Measurements from ENCODE around the gene ZNF710. TPM values are rescaled to one million over a fixed set of nuclear protein-coding genes. Genes with fewer than 3 reads are reported as not detected.

The ZNF710 gene
- total RNA-seq, 1 experiment from 2014 or later, result 27.3 TPM

DNA sequence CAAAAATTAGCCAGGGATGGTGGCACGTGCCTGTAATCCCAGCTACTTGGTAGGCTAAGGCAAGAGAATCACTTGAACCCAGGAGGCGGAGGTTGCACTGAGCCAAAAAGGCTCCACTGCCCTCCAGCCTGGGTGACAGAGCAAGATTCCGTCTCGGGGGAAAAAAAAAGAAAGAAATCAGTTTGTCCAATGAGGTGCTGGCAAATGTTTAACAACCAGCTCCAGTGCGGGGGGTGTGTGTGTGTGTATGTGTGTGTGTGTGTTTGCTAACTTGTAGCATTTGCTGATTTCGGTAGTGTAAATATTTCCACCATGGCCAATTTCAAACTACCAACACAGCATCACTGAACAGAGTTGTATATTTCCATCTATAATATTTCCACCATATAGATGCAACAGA lies 124.9 kb downstream of the ZNF710 start:
- H3K9me3 ChIP-seq (ENCODE audit: low read depth, low read length, poor library complexity, severe bottlenecking), result no peaks in the 10 kb centered on the region
- intact Hi-C loops (cut with micrococcal nuclease; ENCODE audit: unreplicated experiment), result no loop called here
- H3K36me3 ChIP-seq (ENCODE audit: insufficient read depth, low read length, poor library complexity, severe bottlenecking), result no peaks in the 10 kb centered on the region
- no TSS peak for BruUV-seq (replicated peaks)
- no peaks in the 10 kb centered on the region for H3K27me3 ChIP-seq (replicated peaks; ENCODE audit: insufficient read depth, low read depth, low read length, poor library complexity)
- TF ChIP-seq EZH2 (IDR thresholded peaks at IDR 0.05; ENCODE audit: borderline replicate concordance, low read depth, low read length, poor library complexity, severe bottlenecking) (no peak), CTCF (conservative IDR thresholded peaks at IDR 0.05; ENCODE audit: low read depth, low read length) (no peak)
- CTCF ChIA-PET, result no interaction called here
- no peak overlapping the region for H3K27ac ChIP-seq (ENCODE audit: low read depth, low read length, poor library complexity, severe bottlenecking)
- POLR2A ChIA-PET (ENCODE audit: low non-redundant PET), result no interaction called here
- no peak overlapping the region for H3K4me3 ChIP-seq (ENCODE audit: low read depth, low read length, poor library complexity, severe bottlenecking)
- H3K4me1 ChIP-seq (ENCODE audit: insufficient read depth, low read length, poor library complexity, severe bottlenecking), result peaks cover 3% of the 10 kb centered on the region
- DNase-seq (ENCODE audit: low spot score), result no peak

DNA sequence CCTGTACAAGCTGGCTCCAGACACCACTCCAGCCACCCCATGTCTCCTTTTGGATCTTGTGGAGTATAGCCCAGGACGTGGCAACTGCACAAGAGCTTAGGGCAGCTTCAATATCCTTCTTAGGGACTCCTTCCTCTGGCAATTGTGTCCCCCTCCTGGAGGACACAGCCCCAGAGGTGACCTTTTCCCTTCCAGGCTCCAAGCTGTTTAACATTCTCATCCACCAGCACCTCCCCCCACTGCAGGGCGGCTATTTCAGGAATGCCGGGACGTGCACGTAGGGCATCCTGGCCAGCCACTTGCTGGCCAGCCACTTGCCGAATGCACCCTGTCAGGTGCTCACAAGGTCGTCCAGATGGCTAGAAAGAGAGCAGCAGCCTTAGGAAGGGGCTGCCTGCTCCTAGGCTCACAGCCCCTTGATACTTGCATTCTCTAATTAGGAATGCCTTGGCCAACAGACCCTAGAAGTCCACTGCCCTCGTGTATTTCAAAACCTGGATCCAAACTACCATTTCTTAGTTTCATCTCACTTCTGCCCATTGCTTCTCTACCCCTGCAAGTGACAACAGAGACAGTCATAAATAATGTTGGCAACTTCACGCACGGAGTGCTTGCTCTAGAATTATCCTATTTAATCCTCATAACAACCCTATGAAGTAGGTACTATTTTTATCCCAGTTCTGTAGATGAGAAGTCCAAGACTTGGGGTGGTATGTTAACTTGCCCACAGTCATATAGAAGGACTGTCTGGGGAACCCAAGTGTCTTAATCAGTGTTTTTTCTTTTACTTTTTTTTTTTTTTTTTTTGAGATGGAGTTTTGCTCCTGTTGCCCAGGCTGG lies 125.7 kb downstream of the ZNF710 start:
- intact Hi-C loops (cut with micrococcal nuclease; ENCODE audit: unreplicated experiment), result no loop called here

DNA sequence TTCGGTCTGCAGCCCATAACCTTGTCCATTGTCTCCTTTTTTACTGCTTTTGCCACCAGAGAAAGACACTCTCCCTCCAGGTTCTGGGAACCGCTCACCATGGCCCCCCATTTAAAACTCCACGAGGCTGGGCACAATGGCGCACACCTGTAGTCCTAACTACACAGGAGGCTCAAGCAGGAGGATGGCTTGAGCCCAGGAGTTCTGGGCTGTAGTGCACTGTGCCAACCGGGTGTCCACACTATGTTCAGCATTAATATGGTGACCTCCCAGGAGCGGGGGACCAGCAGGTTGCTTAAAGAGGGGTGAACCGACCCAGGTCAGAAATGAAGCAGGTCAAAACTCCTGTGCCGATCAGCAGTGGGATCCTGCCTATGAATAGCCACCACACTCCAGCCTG lies 129.2 kb downstream of the ZNF710 start:
- CTCF ChIA-PET, result no interaction called here
- DNase-seq (ENCODE audit: low spot score), result no peak
- Histone ChIP-seq H3K36me3 (ENCODE audit: insufficient read depth, low read length, poor library complexity, severe bottlenecking) (no peaks in the 10 kb centered on the region), H3K4me3 (ENCODE audit: low read depth, low read length, poor library complexity, severe bottlenecking) (no peak overlapping the region), H3K27me3 (replicated peaks; ENCODE audit: insufficient read depth, low read depth, low read length, poor library complexity) (no peaks in the 10 kb centered on the region), H3K4me1 (ENCODE audit: insufficient read depth, low read length, poor library complexity, severe bottlenecking) (no peaks in the 10 kb centered on the region), H3K9me3 (ENCODE audit: low read depth, low read length, poor library complexity, severe bottlenecking) (no peaks in the 10 kb centered on the region), H3K27ac (ENCODE audit: low read depth, low read length, poor library complexity, severe bottlenecking) (no peak overlapping the region)
- BruUV-seq (replicated peaks), result no TSS peak
- intact Hi-C loops (cut with micrococcal nuclease; ENCODE audit: unreplicated experiment), result no loop called here
- POLR2A ChIA-PET (ENCODE audit: low non-redundant PET), result no interaction called here
- no peak for TF ChIP-seq EZH2 (IDR thresholded peaks at IDR 0.05; ENCODE audit: borderline replicate concordance, low read depth, low read length, poor library complexity, severe bottlenecking)
- no peak for TF ChIP-seq CTCF (conservative IDR thresholded peaks at IDR 0.05; ENCODE audit: low read depth, low read length)

More for the DNA sequence above, 125.7 kb downstream of the ZNF710 start:
- Histone ChIP-seq H3K27me3 (replicated peaks; ENCODE audit: insufficient read depth, low read depth, low read length, poor library complexity) (no peaks in the 10 kb centered on the region), H3K27ac (ENCODE audit: low read depth, low read length, poor library complexity, severe bottlenecking) (no peak overlapping the region), H3K36me3 (ENCODE audit: insufficient read depth, low read length, poor library complexity, severe bottlenecking) (no peaks in the 10 kb centered on the region), H3K4me3 (ENCODE audit: low read depth, low read length, poor library complexity, severe bottlenecking) (no peak overlapping the region), H3K9me3 (ENCODE audit: low read depth, low read length, poor library complexity, severe bottlenecking) (no peaks in the 10 kb centered on the region), H3K4me1 (ENCODE audit: insufficient read depth, low read length, poor library complexity, severe bottlenecking) (no peaks in the 10 kb centered on the region)
- ChIA-PET POLR2A (ENCODE audit: low non-redundant PET) (no interaction called here), CTCF (no interaction called here)
- no TSS peak for BruUV-seq (replicated peaks)
- TF ChIP-seq CTCF (conservative IDR thresholded peaks at IDR 0.05; ENCODE audit: low read depth, low read length), result no peak
- no peak for TF ChIP-seq EZH2 (IDR thresholded peaks at IDR 0.05; ENCODE audit: borderline replicate concordance, low read depth, low read length, poor library complexity, severe bottlenecking)
- no peak for DNase-seq (ENCODE audit: low spot score)

Small RNA genes within 50 kb of the gene (microRNA-seq; reads per million reads assigned to microRNA genes)
- 11.6 reads per million, percentile 33 among the genes with 10 or more reads in this experiment for gene MIR3174

Other genes starting within 250 kb of the ZNF710 start
- 0.26 and 0.81 TPM in 2 replicates for gene MESP2, start 225.0 kb upstream of the ZNF710 start, total RNA-seq (2021)
- gene ANPEP, start 186.5 kb upstream of the ZNF710 start, total RNA-seq (2021), result 0.73 and 1.5 TPM in 2 replicates
- 32.0 and 35.2 TPM in 2 replicates for gene AP3S2, start 107.3 kb upstream of the ZNF710 start, total RNA-seq (2021)
- gene ARPIN, start 88.4 kb upstream of the ZNF710 start, total RNA-seq (2021), result 5.6 and 5.9 TPM in 2 replicates
- gene IDH2, start 101.1 kb downstream of the ZNF710 start, total RNA-seq (2021), result 99.0 and 120 TPM in 2 replicates
- 13.2 and 13.3 TPM in 2 replicates for gene SEMA4B, start 200.0 kb downstream of the ZNF710 start, total RNA-seq (2021)
- gene CIB1, start 232.6 kb downstream of the ZNF710 start, total RNA-seq (2021), result 39.7 and 41.9 TPM in 2 replicates
- 4.7 and 5.2 TPM in 2 replicates for gene GDPGP1, start 232.9 kb downstream of the ZNF710 start, total RNA-seq (2021)
- 0.33 TPM in 1 of 2 replicates, not detected in the other for gene TTLL13, start 248.2 kb downstream of the ZNF710 start, total RNA-seq (2021)

Measured in A673 (cell line).